Measurements from ENCODE around the gene ZNF469. TPM values are rescaled to one million over a fixed set of nuclear protein-coding genes. Genes with fewer than 3 reads are reported as not detected.
"Not testable (repeated sequence)": the region's sequence is repeated elsewhere in the genome, so short reads cannot be mapped to it uniquely, and the experiment has no call there.

ZNF469 gene
- total RNA-seq, 1 donor from 2014 or later: 0.80 TPM

- DNase-seq (ENCODE audit: low read depth): no peak
Observed at GRCh38 chr16:88408561-88409142, 25.9 kb downstream of the ZNF469 start.

- DNase-seq (ENCODE audit: low read depth): no peak
Observed at GRCh38 chr16:88409296-88410065, 26.7 kb downstream of the ZNF469 start.

GRCh38 chr16:88410297-88410968, 27.7 kb downstream of the ZNF469 start:
- DNase-seq (ENCODE audit: low read depth): not testable (repeated sequence)

GRCh38 chr16:88411951-88412576, 29.3 kb downstream of the ZNF469 start:
- DNase-seq (ENCODE audit: low read depth): no peak

- DNase-seq (ENCODE audit: low read depth): no peak
Observed at GRCh38 chr16:88412766-88413165, 30.0 kb downstream of the ZNF469 start.

GRCh38 chr16:88413231-88413630, 30.5 kb downstream of the ZNF469 start:
- no peak for DNase-seq (ENCODE audit: low read depth)

- no peak for DNase-seq (ENCODE audit: low read depth)
Observed at GRCh38 chr16:88413631-88414030, 30.9 kb downstream of the ZNF469 start.

- DNase-seq (ENCODE audit: low read depth): no peak
Observed at GRCh38 chr16:88414521-88415380, 32.0 kb downstream of the ZNF469 start.

GRCh38 chr16:88415381-88415705, 32.6 kb downstream of the ZNF469 start:
- no peak for DNase-seq (ENCODE audit: low read depth)

GRCh38 chr16:88415713-88416323, 33.1 kb downstream of the ZNF469 start:
- no peak for DNase-seq (ENCODE audit: low read depth)

- no peak for DNase-seq (ENCODE audit: low read depth)
Observed at GRCh38 chr16:88416686-88417085, 33.9 kb downstream of the ZNF469 start.

- no peak for DNase-seq (ENCODE audit: low read depth)
Observed at GRCh38 chr16:88417684-88418476, 35.1 kb downstream of the ZNF469 start.

GRCh38 chr16:88418869-88419268, 36.1 kb downstream of the ZNF469 start:
- no peak for DNase-seq (ENCODE audit: low read depth)

GRCh38 chr16:88419790-88420189, 37.0 kb downstream of the ZNF469 start:
- no peak for DNase-seq (ENCODE audit: low read depth)

- no peak for DNase-seq (ENCODE audit: low read depth)
Observed at GRCh38 chr16:88420496-88420895, 37.7 kb downstream of the ZNF469 start.

- DNase-seq (ENCODE audit: low read depth): no peak
Observed at GRCh38 chr16:88421301-88421700, 38.5 kb downstream of the ZNF469 start.

GRCh38 chr16:88421871-88422433, 39.2 kb downstream of the ZNF469 start:
- DNase-seq (ENCODE audit: low read depth): no peak

GRCh38 chr16:88422733-88423447, 40.1 kb downstream of the ZNF469 start:
- DNase-seq (ENCODE audit: low read depth): no peak

GRCh38 chr16:88423448-88423850, 40.7 kb downstream of the ZNF469 start:
- no peak for DNase-seq (ENCODE audit: low read depth)

Data from renal cortical epithelial cell (primary cell).